CD4-positive, CD25-positive, alpha-beta regulatory T cell (primary cell): ENCODE data around the gene PPP1R14C. TPM values are rescaled to one million over a fixed set of nuclear protein-coding genes. Genes with fewer than 3 reads are reported as not detected.

Experiments
- ATAC-seq, 2 donors: fragments of 150-1000 bp; cut with Tn5 transposase; one replicate each; pipeline ENCODE4 v1.10.0; 2021; ENCODE audit warnings: low read depth in 2 of 2, moderate number of reproducible peaks in 2 of 2, moderate library complexity in 1 of 2
- DNase-seq, 3 donors: peaks; one replicate each; pipeline versions ENCODE4 v3.0.0 to v3.0.0-alpha.2; 2012 to 2022; ENCODE audit warnings: mixed read lengths in 1 of 3
- H3K27ac ChIP-seq: one replicate; pipeline ENCODE4 v1.7.0; 2013; ENCODE audit warnings: mild to moderate bottlenecking, low read length; ENCODE audit not compliant: insufficient read depth, poor library complexity, severe bottlenecking
- H3K27me3 ChIP-seq: one replicate; pipeline ENCODE4 v1.7.0; 2013; ENCODE audit warnings: low read length; ENCODE audit not compliant: control insufficient read depth, insufficient read depth
- H3K36me3 ChIP-seq: one replicate; pipeline ENCODE4 v1.7.0; 2013; ENCODE audit warnings: mild to moderate bottlenecking, low read length, moderate library complexity; ENCODE audit not compliant: control insufficient read depth, insufficient read depth
- H3K4me1 ChIP-seq: 2 replicates; pipeline ENCODE4 v1.7.0; 2013; ENCODE audit warnings: mild to moderate bottlenecking, low read length; ENCODE audit not compliant: insufficient read depth, control insufficient read depth, poor library complexity, severe bottlenecking
- H3K4me3 ChIP-seq: one replicate; pipeline ENCODE4 v1.7.0; 2013; ENCODE audit warnings: low read depth, mild to moderate bottlenecking, low read length, moderate library complexity
- H3K9me3 ChIP-seq, 2 experiments: 1 replicate in 1 of 2; 2 replicates in 1 of 2; pipeline ENCODE4 v1.7.0; 2013; ENCODE audit warnings: low read length in 2 of 2, mild to moderate bottlenecking in 1 of 2, moderate library complexity in 1 of 2; ENCODE audit not compliant: control insufficient read depth in 2 of 2
- H3K27ac Mint-ChIP-seq, 3 donors: one replicate each; pipeline ENCODE4 v1.8.0; 2020 to 2022; ENCODE audit warnings: mild to moderate bottlenecking in 3 of 3, mixed read lengths in 3 of 3, moderate library complexity in 2 of 3
- H3K27me3 Mint-ChIP-seq: one replicate; pipeline ENCODE4 v1.8.0; 2022; ENCODE audit warnings: mild to moderate bottlenecking, mixed read lengths
- H3K36me3 Mint-ChIP-seq: one replicate; pipeline ENCODE4 v1.8.0; 2020; ENCODE audit warnings: mixed read lengths
- H3K4me1 Mint-ChIP-seq, 4 donors: one replicate each; pipeline ENCODE4 v1.8.0; 2020 to 2022; ENCODE audit warnings: mixed read lengths in 4 of 4, mild to moderate bottlenecking in 1 of 4
- H3K4me3 Mint-ChIP-seq, 4 donors: one replicate each; pipeline ENCODE4 v1.8.0; 2020 to 2022; ENCODE audit warnings: mild to moderate bottlenecking in 4 of 4, mixed read lengths in 4 of 4, moderate library complexity in 3 of 4
- H3K9me3 Mint-ChIP-seq, 7 donors: one replicate each; pipeline ENCODE4 v1.8.0; 2020 to 2022; ENCODE audit warnings: mixed read lengths in 7 of 7, mild to moderate bottlenecking in 3 of 7, moderate library complexity in 2 of 7
- polyA plus RNA-seq, 4 donors: library from polyadenylated mRNA; unstranded; fragments of 300-500 nt; fragmentation: Illumina TruSeq; gene quantifications; one replicate each; pipeline ENCODE4 v1.2.3, GENCODE V29; 2021
- total RNA-seq: library from RNA; stranded (reverse); gene quantifications from one replicate; pipeline ENCODE4 v1.2.3, GENCODE V29; 2022

Gene PPP1R14C
- total and polyA plus RNA-seq, 5 donors from 2014 or later, result not detected

DNA sequence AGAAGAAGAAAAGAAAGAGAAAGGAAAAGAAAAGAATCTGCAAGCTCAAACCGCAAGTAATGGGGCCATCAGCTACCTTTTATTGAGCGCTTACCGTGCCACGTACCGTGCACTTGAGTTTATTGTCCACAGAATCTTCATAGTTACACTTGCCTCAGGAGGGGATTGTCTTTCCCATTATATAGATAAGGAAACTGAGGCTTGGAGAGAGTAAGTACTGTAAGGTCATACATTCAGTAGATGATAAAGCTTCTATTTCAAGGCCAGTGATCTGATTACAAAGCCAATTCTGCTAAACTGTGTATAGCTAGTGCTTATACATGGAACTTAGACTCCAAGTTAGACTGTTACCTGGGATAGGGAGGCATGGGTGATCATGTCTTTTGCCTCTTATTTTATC is 115.5 kb downstream of the PPP1R14C start:
- Histone ChIP-seq H3K4me3 (no peak overlapping the region), H3K4me1 (no peaks in the 10 kb centered on the region), H3K27ac (no peak overlapping the region), H3K27me3 (peaks cover 2% of the 10 kb centered on the region), H3K36me3 (no peaks in the 10 kb centered on the region), H3K9me3 (no peaks in the 10 kb centered on the region)
- H3K27ac Mint-ChIP-seq, result no peak overlapping the region
- H3K36me3 Mint-ChIP-seq, result no peaks in the 10 kb centered on the region
- DNase-seq (no peak), ATAC-seq (no peak)
- H3K27me3 Mint-ChIP-seq, result peaks cover 5% of the 10 kb centered on the region
- no peaks in the 10 kb centered on the region for H3K4me1 Mint-ChIP-seq
- no peak overlapping the region for H3K4me3 Mint-ChIP-seq
- H3K9me3 Mint-ChIP-seq, result no peaks in the 10 kb centered on the region

DNA sequence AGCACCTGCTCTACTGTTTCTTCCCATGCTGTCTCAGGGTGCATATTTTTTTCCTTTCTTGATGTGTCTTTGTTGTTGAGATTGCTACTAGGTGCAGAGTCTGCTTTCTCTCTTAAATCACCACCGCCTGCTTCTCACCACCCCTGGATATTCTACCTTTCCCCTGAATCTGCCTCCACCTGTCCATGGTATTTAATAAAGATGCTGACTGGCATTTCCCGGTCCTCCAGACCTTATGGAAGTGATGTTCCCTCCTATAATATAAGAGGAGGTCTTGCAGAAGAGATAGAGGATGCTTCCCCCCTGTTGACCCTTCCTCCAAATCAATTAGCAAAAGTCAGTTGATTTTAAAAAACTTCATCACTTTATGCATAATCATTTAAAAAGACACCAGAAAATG is 118.1 kb downstream of the PPP1R14C start:
- Mint-ChIP-seq H3K9me3 (no peaks in the 10 kb centered on the region), H3K36me3 (no peaks in the 10 kb centered on the region), H3K4me3 (no peak overlapping the region), H3K27ac (peak overlapping the region in 1 of 3 donors; percentile 16), H3K27me3 (peaks cover 5% of the 10 kb centered on the region), H3K4me1 (no peaks in the 10 kb centered on the region)
- Histone ChIP-seq H3K27me3 (no peaks in the 10 kb centered on the region), H3K4me3 (no peak overlapping the region), H3K27ac (no peak overlapping the region), H3K4me1 (no peaks in the 10 kb centered on the region), H3K9me3 (no peaks in the 10 kb centered on the region), H3K36me3 (no peaks in the 10 kb centered on the region)
- no peak for DNase-seq
- ATAC-seq, result no peak

DNA sequence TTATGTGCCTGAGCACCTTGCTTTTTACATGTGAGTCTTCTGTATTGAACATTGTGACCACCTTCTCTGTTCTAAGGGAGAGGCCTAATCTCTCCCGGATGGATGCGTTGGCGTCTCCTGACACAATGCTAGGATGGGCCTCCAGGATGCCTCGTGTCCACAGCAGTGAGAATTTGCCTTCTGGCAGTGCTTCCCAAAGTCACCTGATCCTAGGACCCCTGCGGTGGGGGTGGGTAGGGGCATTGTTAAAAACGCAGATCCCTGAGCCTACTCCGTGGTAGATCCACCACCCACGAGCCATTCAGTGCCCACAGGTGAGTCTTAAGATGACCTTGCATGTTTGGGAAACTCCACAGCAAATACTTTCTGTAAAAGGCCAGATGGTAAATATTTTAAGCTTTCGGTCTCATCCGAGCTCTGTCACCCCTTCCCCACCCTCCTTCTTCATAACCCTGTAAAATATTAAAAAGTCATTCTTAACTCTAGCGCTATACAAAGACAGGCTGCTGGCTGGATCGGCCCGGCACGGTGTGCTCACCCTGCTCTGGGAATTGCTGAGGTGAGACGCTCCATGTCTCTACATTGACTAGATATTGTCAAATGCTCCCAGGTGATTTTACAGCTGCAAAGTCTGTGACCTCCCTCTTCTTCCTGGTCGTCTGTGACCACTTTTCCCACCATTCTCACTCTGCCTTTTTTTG is 119.3 kb downstream of the PPP1R14C start:
- Mint-ChIP-seq H3K27me3 (peaks cover 5% of the 10 kb centered on the region), H3K36me3 (no peaks in the 10 kb centered on the region), H3K4me1 (no peaks in the 10 kb centered on the region), H3K27ac (no peak overlapping the region), H3K9me3 (peaks cover 0 to 2% (median 0%) of the 10 kb centered on the region in 7 donors), H3K4me3 (no peak overlapping the region)
- Histone ChIP-seq H3K4me3 (no peak overlapping the region), H3K27me3 (no peaks in the 10 kb centered on the region), H3K27ac (no peak overlapping the region), H3K36me3 (no peaks in the 10 kb centered on the region), H3K4me1 (no peaks in the 10 kb centered on the region), H3K9me3 (no peaks in the 10 kb centered on the region)
- no peak for DNase-seq
- no peak for ATAC-seq

DNA sequence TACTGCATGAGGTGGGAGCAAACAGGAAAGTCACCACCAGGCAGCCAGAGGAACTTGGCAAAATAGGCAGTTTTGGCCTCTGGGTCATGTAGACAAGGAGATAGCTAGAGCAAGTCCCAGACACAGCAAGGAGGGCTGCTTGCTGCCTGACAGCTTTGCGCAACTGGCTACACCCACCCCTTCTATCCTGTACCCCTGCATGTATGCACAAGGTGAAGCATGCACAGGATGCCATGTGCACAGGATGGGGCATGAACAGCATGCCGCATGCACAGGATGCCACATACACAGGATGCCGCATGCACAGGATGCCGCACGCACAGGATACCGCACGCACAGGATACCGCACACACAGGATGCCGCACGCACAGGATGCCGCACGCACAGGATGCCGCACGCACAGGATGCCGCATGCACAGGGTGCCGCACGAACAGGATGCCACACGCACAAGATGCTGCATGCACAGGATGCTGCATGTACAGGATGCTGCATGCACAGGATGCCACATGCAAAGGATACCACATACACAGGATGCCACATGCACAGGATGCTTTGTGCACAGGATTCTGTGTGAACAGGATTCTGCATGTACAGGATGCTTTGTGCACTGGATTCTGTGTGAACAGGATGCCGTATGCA is 121.0 kb downstream of the PPP1R14C start:
- H3K27ac Mint-ChIP-seq, result peak overlapping the region in 1 of 3 donors; percentile 43
- peaks cover 0 to 4% (median 0%) of the 10 kb centered on the region in 7 donors for H3K9me3 Mint-ChIP-seq
- H3K4me1 Mint-ChIP-seq, result no peaks in the 10 kb centered on the region
- ATAC-seq, result no peak
- Histone ChIP-seq H3K4me3 (no peak overlapping the region), H3K27ac (peak overlapping the region; percentile 53), H3K4me1 (no peaks in the 10 kb centered on the region), H3K36me3 (no peaks in the 10 kb centered on the region), H3K9me3 (no peaks in the 10 kb centered on the region), H3K27me3 (no peaks in the 10 kb centered on the region)
- peak in 2 of 3 donors; percentile 3 to 52 for DNase-seq
- H3K36me3 Mint-ChIP-seq, result no peaks in the 10 kb centered on the region
- H3K4me3 Mint-ChIP-seq, result no peak overlapping the region
- peaks cover 11% of the 10 kb centered on the region for H3K27me3 Mint-ChIP-seq

DNA sequence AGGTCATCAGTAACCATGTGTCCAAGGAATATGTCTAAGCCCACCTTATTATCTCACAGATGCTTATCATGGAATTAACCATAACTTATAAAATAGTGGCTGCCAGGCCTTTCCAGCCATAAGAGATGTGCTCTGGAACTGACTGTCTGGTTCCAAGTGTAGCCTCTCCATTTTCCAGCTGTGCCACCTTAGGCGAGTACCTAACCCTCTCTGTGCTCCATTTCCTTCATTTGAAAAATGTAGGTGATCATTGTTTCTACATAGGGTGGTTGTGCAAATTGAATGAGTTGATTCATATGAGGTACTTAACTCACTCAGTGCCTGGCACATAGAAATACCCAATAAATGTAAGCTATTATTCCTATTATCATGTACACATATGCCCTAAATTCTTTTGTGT is 123.5 kb downstream of the PPP1R14C start:
- H3K36me3 Mint-ChIP-seq, result no peaks in the 10 kb centered on the region
- ATAC-seq (no peak), DNase-seq (no peak)
- Histone ChIP-seq H3K36me3 (no peaks in the 10 kb centered on the region), H3K9me3 (no peaks in the 10 kb centered on the region), H3K4me1 (no peaks in the 10 kb centered on the region), H3K27me3 (peaks cover 3% of the 10 kb centered on the region), H3K27ac (no peak overlapping the region), H3K4me3 (no peak overlapping the region)
- H3K9me3 Mint-ChIP-seq, result peaks cover 0 to 4% (median 0%) of the 10 kb centered on the region in 7 donors
- no peak overlapping the region for H3K4me3 Mint-ChIP-seq
- no peaks in the 10 kb centered on the region for H3K4me1 Mint-ChIP-seq
- H3K27ac Mint-ChIP-seq, result no peak overlapping the region
- H3K27me3 Mint-ChIP-seq, result peaks cover 12% of the 10 kb centered on the region

DNA sequence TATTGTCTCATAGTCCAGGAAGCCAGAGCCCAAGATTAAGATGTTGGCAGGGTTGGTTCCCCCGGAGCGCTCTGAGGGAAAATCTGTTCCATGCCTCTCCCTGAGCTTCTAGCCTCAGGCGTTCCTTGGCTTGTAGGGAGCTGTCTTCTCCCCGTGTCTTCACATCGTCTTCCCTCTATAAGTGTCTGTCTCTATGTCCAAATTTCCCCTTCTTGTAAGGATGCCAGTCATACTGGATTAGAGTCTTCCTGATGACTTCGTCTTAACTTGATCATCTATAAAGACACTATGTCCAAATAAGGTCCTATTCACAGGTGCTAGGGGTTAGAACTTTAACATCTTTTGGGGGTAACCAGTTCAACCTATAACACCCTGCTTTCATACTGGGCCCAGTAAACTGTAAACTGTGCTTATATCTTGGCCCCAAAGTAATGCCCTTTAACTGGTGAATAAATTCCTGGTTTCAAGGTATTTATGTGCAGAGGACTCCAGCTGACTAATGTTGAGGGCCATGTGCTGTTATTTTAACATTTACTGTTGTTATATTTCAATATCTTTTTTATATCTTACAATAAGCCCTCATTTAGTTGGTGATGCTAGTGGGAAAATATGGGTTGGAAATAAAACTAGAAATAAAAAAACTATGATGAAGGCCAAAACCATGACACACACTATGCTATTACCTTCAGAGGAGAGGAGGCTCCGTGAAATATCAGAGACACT is 124.3 kb downstream of the PPP1R14C start:
- Mint-ChIP-seq H3K9me3 (peaks cover 0 to 4% (median 0%) of the 10 kb centered on the region in 7 donors), H3K4me1 (no peaks in the 10 kb centered on the region), H3K27ac (no peak overlapping the region), H3K27me3 (peaks cover 20% of the 10 kb centered on the region), H3K4me3 (no peak overlapping the region), H3K36me3 (no peaks in the 10 kb centered on the region)
- no peak for ATAC-seq
- no peak for DNase-seq
- Histone ChIP-seq H3K4me1 (no peaks in the 10 kb centered on the region), H3K9me3 (no peaks in the 10 kb centered on the region), H3K27me3 (peaks cover 3% of the 10 kb centered on the region), H3K36me3 (no peaks in the 10 kb centered on the region), H3K4me3 (no peak overlapping the region), H3K27ac (no peak overlapping the region)

DNA sequence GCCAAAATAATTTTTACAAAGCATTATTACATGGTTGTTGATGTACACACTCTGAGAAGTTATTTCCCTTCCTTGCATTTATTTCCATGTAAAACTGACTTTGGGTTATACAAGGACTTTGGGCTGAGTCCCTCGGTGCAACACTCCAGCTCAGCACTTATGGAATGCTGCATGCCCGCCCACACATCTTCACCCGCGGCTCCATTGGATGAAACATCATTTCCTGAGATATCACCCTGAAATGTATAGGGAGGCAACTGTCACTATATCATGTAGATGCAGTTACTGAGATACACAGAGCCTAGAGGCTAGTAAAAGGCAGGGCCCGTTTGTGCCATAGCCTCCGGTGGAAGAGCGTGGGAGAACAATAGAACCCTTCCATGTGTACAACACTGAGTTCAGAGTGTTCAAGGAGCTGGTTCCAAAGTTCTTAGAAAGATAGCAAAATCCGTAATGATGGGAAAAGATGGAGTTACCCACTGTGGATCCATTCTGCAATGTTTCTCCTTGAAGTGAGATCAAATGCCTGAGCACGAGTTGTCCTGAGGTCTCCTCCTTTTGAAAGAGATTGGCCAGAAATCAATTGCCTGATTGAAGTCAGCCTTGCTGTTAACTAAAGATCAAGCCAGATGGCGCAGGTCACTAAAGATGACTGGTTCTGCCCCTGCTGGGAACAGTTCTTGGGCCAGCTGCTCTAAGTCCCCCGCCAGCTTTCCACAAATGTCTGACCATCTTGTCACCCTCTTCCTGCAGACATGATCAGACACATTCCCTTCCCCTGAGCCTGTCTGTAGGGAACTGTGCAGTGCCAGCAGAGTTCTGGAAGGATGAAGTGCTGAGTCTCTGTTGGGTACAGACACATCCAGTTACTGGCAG is 125.1 kb downstream of the PPP1R14C start:
- Histone ChIP-seq H3K9me3 (no peaks in the 10 kb centered on the region), H3K4me3 (no peak overlapping the region), H3K27me3 (peaks cover 3% of the 10 kb centered on the region), H3K27ac (no peak overlapping the region), H3K4me1 (no peaks in the 10 kb centered on the region), H3K36me3 (no peaks in the 10 kb centered on the region)
- DNase-seq, result no peak
- H3K9me3 Mint-ChIP-seq, result peaks cover 0 to 4% (median 0%) of the 10 kb centered on the region in 7 donors
- no peak overlapping the region for H3K27ac Mint-ChIP-seq
- H3K4me1 Mint-ChIP-seq, result no peaks in the 10 kb centered on the region
- no peaks in the 10 kb centered on the region for H3K36me3 Mint-ChIP-seq
- no peak for ATAC-seq
- peaks cover 20% of the 10 kb centered on the region for H3K27me3 Mint-ChIP-seq
- H3K4me3 Mint-ChIP-seq, result no peak overlapping the region
